MM.1S (cell line): ENCODE measurements around the gene HOOK2.
A peak's percentile ranks its signal among the peaks of the same experiment; 100 is the strongest.

ENCODE experiments used
- DNase-seq: peaks from one replicate; pipeline ENCODE4 v3.0.0-alpha.2; 2015
- H2AFZ ChIP-seq: fragments of 300-600 bp; sonication (generic); 2 replicates; pipeline ENCODE4 v1.6.0; 2016; ENCODE audit warnings: antibody characterized with exemption, low read length
- H3F3A ChIP-seq: fragments of 300-600 bp; sonication (generic); 2 replicates; pipeline ENCODE4 v1.6.1; 2016; ENCODE audit warnings: mild to moderate bottlenecking, antibody characterized with exemption, low read length, moderate library complexity, mixed read lengths; ENCODE audit not compliant: insufficient read depth
- H3K27ac ChIP-seq: fragments of 300-600 bp; sonication (generic); 2 replicates; pipeline ENCODE4 v1.5.1; 2016; ENCODE audit warnings: mild to moderate bottlenecking, low read length
- H3K27me3 ChIP-seq: fragments of 300-600 bp; sonication (generic); replicated peaks from 2 replicates; pipeline ENCODE4 v1.6.0; 2016; ENCODE audit warnings: low read length; ENCODE audit not compliant: insufficient read depth
- H3K36me3 ChIP-seq: fragments of 300-600 bp; sonication (generic); replicated peaks from 2 replicates; pipeline ENCODE4 v1.6.1; 2016; ENCODE audit warnings: mild to moderate bottlenecking, low read length, mixed read lengths; ENCODE audit not compliant: insufficient read depth
- H3K4me1 ChIP-seq: fragments of 300-600 bp; sonication (generic); 2 replicates; pipeline ENCODE4 v1.6.1; 2016; ENCODE audit warnings: low read length, mixed read lengths
- H3K4me2 ChIP-seq: fragments of 300-600 bp; sonication (generic); 2 replicates; pipeline ENCODE4 v1.6.0; 2016; ENCODE audit warnings: low read depth, low read length
- H3K4me3 ChIP-seq: fragments of 300-600 bp; sonication (generic); 2 replicates; pipeline ENCODE4 v1.5.1; 2016; ENCODE audit warnings: low read length, mixed read lengths
- H3K79me2 ChIP-seq: fragments of 300-600 bp; sonication (generic); 2 replicates; pipeline ENCODE4 v1.6.1; 2016; ENCODE audit warnings: mixed run types, low read length, mixed read lengths
- H3K9ac ChIP-seq: fragments of 300-600 bp; sonication (generic); 2 replicates; pipeline ENCODE4 v1.6.1; 2016; ENCODE audit warnings: low read length, mixed read lengths
- H3K9me2 ChIP-seq: fragments of 300-600 bp; sonication (generic); replicated peaks from 2 replicates; pipeline ENCODE4 v1.6.1; 2016; ENCODE audit warnings: mild to moderate bottlenecking, low read length, mixed read lengths; ENCODE audit not compliant: insufficient read depth
- H3K9me3 ChIP-seq: fragments of 300-600 bp; sonication (generic); replicated peaks from 2 replicates; pipeline ENCODE4 v1.6.1; 2016; ENCODE audit warnings: mild to moderate bottlenecking, low read length, mixed read lengths; ENCODE audit not compliant: insufficient read depth
- H4K20me1 ChIP-seq: fragments of 300-600 bp; sonication (generic); 2 replicates; pipeline ENCODE4 v1.6.1; 2016; ENCODE audit warnings: mild to moderate bottlenecking, low read length, moderate library complexity, mixed read lengths; ENCODE audit not compliant: insufficient read depth
- EZH2 ChIP-seq: fragments of 300-600 bp; sonication (generic); optimal IDR thresholded peaks from 2 replicates; pipeline ENCODE3; 2017; ENCODE audit warnings: low read depth, mild to moderate bottlenecking, antibody characterized with exemption, low read length, mixed read lengths
- EZH2phosphoT487 ChIP-seq: fragments of 300-600 bp; sonication (generic); IDR thresholded peaks from 2 replicates; pipeline ENCODE4 v1.6.1; 2018; ENCODE audit warnings: antibody characterized with exemption, low read length
- TF ChIP-seq, protein P1 (sequence below): fragments of 300-600 bp; sonication (generic); IDR thresholded peaks from 2 replicates; pipeline ENCODE4 v1.5.1; 2016; ENCODE audit warnings: antibody characterized with exemption, low read length, mixed read lengths

HOOK2 gene

DNA sequence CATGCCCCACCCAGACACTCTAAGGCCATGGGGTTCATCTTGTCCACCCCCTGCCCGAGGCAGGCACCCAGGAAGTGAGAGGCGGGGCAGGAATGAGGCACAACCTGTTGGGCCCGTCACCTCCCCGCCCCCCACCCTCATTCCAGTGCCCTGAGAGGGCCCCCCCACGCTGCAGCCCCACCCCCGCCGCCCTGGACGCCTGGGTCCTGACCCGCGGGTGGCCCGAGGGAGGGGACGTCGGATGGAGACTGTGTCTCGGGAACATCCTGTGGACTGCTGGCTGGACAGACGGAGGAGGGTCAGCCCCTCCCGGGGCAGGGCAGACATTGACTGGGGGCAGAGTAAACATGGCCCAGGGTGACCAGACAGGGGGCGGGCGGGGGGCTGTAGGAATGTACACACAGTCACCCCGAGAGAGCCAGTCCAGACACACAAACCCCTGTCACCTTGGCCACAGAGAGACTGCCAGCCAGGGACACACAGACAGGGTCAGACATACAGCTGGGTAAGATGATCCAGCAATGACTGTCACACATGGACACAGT lies 8.6 kb upstream of the HOOK2 start:
- Histone ChIP-seq H3K27ac (no peak overlapping the region), H2AFZ (no peak overlapping the region), H3K9me2 (no peaks in the 10 kb centered on the region), H3K4me1 (peaks cover 15% of the 10 kb centered on the region), H3K79me2 (no peaks in the 10 kb centered on the region), H3K9me3 (no peaks in the 10 kb centered on the region), H3K4me2 (no peak overlapping the region), H3F3A (peaks cover 22% of the 10 kb centered on the region), H3K36me3 (no peaks in the 10 kb centered on the region), H3K4me3 (no peak overlapping the region), H3K9ac (no peak overlapping the region), H4K20me1 (no peaks in the 10 kb centered on the region), H3K27me3 (no peaks in the 10 kb centered on the region)
- TF ChIP-seq EZH2 (no peak), EZH2phosphoT487 (no peak)
- TF ChIP-seq, protein P1, sequence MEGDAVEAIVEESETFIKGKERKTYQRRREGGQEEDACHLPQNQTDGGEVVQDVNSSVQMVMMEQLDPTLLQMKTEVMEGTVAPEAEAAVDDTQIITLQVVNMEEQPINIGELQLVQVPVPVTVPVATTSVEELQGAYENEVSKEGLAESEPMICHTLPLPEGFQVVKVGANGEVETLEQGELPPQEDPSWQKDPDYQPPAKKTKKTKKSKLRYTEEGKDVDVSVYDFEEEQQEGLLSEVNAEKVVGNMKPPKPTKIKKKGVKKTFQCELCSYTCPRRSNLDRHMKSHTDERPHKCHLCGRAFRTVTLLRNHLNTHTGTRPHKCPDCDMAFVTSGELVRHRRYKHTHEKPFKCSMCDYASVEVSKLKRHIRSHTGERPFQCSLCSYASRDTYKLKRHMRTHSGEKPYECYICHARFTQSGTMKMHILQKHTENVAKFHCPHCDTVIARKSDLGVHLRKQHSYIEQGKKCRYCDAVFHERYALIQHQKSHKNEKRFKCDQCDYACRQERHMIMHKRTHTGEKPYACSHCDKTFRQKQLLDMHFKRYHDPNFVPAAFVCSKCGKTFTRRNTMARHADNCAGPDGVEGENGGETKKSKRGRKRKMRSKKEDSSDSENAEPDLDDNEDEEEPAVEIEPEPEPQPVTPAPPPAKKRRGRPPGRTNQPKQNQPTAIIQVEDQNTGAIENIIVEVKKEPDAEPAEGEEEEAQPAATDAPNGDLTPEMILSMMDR, result no peak
- no peak for DNase-seq

DNA sequence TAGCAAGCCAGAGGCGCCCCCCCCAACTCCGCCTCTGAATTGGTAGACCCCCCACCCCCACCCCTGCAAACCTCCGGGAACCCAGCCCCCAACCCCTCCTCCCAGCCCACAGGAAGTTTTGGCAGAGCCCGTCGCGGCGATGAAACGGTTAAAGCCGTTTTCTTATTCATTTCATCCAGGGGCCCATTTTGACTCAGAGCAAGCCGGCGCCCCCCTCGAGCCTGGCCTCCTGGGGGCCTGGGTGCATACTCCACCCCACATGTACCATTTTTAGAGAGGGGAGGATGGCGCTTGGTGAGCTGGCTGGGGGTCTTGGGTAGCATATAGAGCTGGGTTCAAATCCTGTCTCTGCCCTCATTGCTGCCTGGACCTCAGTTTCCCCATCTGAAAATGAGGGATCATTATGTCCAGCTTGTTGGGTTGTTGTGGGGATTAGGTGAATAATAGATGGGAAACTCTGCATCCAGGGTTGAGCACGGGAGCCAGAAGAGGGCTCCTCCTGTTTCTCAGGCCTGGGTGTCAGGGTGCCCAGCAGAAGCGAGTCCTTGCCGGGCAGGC lies 8.0 kb upstream of the HOOK2 start:
- Histone ChIP-seq H4K20me1 (no peaks in the 10 kb centered on the region), H2AFZ (no peak overlapping the region), H3K9me3 (no peaks in the 10 kb centered on the region), H3K9ac (no peak overlapping the region), H3K4me1 (peaks cover 14% of the 10 kb centered on the region), H3K27me3 (no peaks in the 10 kb centered on the region), H3F3A (peaks cover 16% of the 10 kb centered on the region), H3K79me2 (no peaks in the 10 kb centered on the region), H3K27ac (no peak overlapping the region), H3K36me3 (no peaks in the 10 kb centered on the region), H3K4me2 (no peak overlapping the region), H3K4me3 (no peak overlapping the region), H3K9me2 (no peaks in the 10 kb centered on the region)
- DNase-seq, result no peak
- TF ChIP-seq, protein P1, result no peak
- no peak for TF ChIP-seq EZH2phosphoT487
- no peak for TF ChIP-seq EZH2

DNA sequence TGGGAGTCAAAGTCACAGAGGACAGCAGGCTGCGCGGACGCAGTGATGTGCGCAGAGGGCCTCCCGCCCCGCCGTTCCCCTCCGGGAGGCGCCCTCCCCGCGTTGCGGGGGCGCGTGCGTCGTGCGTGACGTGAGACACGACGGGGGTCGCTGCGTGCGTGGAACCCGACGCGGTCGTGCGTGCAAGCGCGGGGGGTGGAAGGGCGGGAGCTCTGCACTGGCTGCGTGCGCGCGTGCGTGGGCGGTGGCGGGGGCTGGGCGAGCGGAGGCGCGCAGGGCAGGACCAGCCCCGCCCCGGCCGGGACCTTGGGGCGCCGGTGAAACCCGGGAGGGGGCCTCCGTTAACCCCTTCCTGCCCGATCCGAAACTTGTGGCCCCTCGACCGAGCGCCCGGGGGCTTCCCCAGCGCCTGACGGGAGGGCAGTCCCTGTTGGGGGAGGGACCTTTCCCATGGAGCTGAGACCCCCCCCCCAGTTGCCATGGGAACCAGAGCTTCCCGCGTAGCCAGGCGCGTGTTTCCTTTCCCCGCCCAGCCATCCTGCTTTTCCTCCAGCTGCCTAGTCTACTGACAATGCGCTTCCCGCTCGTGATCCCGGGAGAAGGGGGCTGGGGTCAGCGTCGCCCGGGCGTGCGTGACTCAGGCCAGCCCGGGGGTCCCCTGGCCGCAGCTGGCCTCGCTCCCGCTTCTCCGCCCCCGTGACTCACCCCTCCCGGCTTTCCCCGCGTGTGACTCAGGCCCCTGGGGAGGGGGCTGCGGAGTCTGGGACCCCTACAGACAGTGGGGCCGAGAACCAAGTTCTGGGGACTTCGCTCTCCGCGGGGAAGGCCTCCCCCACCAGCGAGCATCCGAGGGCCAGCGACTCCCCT lies 7.3 kb upstream of the HOOK2 start:
- H3K9ac ChIP-seq, result peak overlapping the region; percentile 34; the same call in 1 of the 2 replicates

More for the DNA sequence above, 7.3 kb upstream of the HOOK2 start:
- Histone ChIP-seq H3K4me2 (peak overlapping the region; percentile 93), H3K79me2 (no peaks in the 10 kb centered on the region), H3K36me3 (no peaks in the 10 kb centered on the region), H3K9me2 (no peaks in the 10 kb centered on the region), H3K4me1 (peaks cover 12% of the 10 kb centered on the region), H3K27ac (no peak overlapping the region), H3K4me3 (peak overlapping the region; percentile 64), H2AFZ (peak overlapping the region; percentile 78), H3K9me3 (no peaks in the 10 kb centered on the region), H3K27me3 (no peaks in the 10 kb centered on the region), H4K20me1 (no peaks in the 10 kb centered on the region), H3F3A (peaks cover 13% of the 10 kb centered on the region)
- TF ChIP-seq EZH2phosphoT487, result no peak
- TF ChIP-seq, protein P1, result peak; percentile 16
- peak; percentile 23 for DNase-seq
